GM20431 (cell line): ENCODE results near the gene OSBPL1A.

Experiments used
- in situ Hi-C: fragments of 300-500 bp; cut with MseI, MboI; formaldehyde crosslinking; loops from one replicate; pipeline ENCODE4 v1.15.0; 2020; ENCODE audit warnings: low sequenced_read_pairs; ENCODE audit not compliant: unreplicated experiment

Gene OSBPL1A

DNA sequence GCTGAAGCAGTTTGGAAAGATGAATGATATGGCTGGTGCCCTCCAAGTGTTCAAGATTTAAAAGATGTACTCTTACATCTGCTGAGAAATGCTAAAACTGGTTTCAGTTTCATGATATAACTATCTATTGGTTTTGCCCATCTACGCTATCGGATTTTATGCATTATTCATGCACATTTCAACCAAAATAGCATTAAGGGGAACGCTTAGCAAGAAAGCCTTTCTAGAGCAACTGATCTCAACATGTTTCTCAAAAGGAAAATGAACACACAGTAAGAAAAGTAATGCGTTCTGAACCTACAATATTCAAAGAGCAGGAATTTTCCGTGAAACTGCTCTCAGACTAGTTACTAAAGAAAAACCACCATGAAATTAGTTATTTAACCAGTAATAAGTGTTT lies 164.8 kb downstream of the OSBPL1A start:
- in situ Hi-C loops, result no loop called here

DNA sequence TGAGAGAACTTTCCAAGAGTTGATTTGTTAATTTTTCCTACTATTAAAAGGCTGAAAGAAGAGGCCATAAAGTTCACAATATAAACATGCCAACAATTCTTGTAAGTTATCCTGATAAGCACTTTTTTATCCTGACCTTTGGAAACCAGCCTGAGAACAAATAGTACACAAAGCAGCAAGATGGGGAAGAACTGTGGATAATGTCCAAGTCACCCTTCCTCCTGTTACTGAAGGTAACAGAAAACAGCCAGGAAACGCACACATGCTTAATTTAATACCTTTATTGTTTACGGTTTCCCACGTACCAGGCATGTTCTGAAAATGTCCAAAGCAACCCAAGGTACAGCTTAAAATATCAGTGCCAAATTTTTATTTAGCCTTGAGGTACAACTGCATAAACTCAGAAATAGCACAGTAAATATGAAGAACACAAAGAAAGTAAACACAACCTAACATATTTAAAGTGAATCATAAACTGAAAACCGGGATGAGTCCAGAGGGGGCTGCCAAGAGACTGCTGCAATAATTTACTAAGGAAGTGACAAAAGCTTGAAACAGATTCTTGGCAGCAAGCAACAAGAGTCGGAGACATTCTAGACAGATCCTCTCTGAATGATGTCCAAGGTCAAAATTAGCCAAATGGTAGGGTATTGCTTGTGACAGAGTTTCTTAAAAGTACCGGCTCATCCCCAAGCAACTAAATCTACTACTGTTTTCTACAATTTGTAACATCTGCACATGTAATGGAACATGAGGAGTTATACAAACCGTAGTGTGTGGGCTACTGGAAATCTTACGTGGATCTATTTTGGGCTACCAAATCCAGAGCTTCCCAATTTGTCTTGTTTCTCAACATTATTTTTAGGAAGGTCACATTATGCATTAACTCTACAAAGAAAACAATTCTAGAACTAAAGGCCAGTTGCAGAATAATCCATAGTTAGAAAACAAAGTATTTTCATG lies 165.6 kb downstream of the OSBPL1A start:
- in situ Hi-C loops, result no loop called here

DNA sequence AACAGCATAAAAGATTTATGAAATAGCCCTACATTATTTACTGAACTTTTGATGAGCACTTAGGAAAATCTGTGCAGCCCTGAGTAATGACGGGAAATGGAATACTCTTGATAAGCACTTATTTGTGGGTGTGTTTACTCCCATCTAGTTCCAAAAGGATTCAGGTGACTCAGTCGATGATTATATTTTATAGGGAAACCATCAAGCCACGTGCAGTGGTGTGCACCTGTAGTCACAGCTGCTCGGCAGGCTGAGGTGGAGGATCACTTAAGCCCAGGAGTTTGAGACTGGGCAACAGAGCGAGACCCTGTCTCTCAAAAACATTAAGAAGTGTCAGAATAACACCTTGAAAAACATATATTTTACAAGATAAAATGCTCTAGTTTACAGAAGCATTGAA lies 166.9 kb downstream of the OSBPL1A start:
- in situ Hi-C loops, result no loop called here

- in situ Hi-C loops, result no loop called here
These were observed 169.0 kb downstream of the OSBPL1A start for GRCh38 chr18:24228667-24229041.

- in situ Hi-C loops, result no loop called here
These were observed 169.5 kb downstream of the OSBPL1A start for GRCh38 chr18:24227977-24228666.

- in situ Hi-C loops, result no loop called here
These were observed 177.3 kb downstream of the OSBPL1A start for GRCh38 chr18:24220318-24220688.

GRCh38 chr18:24219561-24220317 lies 177.9 kb downstream of the OSBPL1A start:
- in situ Hi-C loops, result no loop called here

GRCh38 chr18:24214913-24215312 lies 182.7 kb downstream of the OSBPL1A start:
- in situ Hi-C loops, result no loop called here

DNA sequence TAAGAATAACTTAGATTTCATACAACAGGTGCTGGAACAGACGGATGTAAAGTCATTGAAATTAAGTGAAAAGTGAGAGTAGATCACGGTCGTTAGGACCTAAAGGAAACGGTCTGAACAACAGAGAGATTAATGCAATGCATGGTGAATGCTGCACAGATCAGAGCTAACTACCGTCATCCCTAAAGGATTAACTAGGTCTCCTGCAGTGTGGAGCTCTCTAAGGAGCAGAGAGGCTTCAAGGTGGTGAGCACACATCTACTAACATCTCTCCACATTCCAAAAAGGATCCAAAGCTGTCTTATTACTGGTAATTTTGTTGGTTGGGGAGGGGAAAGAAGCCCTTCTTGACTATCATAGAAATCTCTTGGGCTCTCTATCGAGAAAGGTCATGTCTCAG lies 183.5 kb downstream of the OSBPL1A start:
- in situ Hi-C loops, result no loop called here

GRCh38 chr18:24212939-24213338 lies 184.7 kb downstream of the OSBPL1A start:
- in situ Hi-C loops, result no loop called here

DNA sequence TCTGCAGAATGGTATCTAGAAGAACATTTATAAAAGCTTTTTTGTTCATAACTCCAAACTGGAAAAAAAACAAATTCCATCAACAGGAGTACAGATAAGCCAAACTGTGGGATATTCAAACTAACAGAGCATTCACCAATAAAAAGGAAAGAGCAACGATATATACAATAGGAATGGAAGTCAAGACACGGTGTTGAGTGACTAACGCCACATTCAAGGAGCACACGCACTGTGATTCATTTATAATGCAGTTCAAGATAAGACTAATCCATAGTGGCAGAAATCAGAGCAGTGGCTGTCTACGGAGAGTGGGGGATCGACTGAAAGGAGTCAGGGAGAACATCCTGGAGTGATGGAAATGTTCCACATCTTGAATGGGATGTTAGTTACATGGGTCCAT lies 188.1 kb downstream of the OSBPL1A start:
- in situ Hi-C loops, result no loop called here

- in situ Hi-C loops, result no loop called here
These were observed 189.2 kb downstream of the OSBPL1A start for GRCh38 chr18:24208270-24209035.

- in situ Hi-C loops, result no loop called here
These were observed 192.7 kb downstream of the OSBPL1A start for GRCh38 chr18:24204904-24205303.

DNA sequence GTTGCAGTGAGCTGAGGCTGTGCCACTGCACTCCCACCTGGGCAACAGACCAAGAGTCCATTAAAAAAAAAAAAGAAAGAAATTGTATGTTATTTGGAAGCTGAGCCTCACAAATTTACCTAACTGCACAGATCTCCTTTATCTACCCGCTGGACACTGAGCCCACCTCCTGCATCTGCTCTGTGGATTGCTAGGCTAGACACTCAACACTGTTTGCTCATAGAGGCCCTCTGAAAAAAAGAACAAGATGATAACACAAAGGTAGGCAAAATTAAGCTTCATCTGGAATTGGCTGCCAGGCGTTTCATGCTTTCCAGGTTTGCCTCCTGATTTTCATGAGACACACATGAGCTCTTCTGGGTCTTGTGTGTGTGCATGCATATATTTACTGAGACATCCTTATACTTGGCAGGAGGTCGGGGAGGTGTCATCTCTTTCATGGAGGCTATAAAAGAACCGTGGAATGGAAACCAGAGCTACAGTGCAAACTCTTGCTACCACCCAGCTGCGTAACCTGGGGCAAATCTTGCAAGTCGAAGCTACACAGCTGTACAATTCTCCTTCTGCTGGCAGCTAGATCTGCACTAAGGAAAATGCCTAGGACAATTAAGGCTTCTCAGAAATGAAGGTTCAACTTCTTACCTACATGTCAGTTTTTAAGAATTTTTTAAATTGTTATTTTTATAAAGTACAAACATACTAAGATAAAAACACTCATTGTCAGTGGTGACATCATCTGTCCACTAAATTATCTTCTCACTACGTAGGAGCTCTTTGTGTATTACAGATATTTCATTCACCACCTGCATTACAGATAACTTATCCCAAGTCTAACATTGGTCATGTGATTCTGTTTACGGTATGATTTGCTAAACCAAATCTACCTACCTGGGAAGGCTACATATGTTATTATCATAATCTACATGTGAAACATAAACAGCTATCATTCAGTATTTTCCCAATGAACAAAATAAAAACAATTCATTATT lies 195.6 kb downstream of the OSBPL1A start:
- in situ Hi-C loops, result no loop called here

GRCh38 chr18:24200494-24201290 lies 196.9 kb downstream of the OSBPL1A start:
- in situ Hi-C loops, result no loop called here

DNA sequence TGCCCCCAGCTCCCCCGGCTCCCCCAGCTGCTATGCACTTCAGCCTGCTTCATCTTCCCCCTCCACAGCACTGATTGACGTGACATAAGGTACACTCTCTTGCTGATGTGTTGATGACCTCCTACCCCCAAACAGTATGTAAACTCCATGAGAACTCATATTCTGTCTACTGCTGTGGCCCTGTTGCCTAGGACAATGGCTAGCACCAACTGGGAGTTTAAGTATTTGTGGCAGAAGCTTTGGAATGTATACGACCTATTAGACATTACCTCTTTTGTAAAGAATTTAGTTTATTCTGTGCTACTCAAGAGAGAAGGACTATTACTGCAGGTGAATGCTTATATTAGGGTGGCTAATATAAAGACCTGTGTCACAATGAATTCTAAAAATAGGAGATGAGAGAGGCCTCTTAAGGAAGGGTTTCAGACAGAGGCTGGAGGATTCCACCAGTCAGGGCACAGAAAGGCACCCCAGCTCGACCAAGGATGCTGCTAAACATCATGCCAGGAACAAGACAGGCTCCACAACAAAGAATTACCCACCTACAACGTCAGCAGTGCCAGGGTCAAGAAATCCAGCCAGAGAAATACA lies 198.2 kb downstream of the OSBPL1A start:
- in situ Hi-C loops, result no loop called here

DNA sequence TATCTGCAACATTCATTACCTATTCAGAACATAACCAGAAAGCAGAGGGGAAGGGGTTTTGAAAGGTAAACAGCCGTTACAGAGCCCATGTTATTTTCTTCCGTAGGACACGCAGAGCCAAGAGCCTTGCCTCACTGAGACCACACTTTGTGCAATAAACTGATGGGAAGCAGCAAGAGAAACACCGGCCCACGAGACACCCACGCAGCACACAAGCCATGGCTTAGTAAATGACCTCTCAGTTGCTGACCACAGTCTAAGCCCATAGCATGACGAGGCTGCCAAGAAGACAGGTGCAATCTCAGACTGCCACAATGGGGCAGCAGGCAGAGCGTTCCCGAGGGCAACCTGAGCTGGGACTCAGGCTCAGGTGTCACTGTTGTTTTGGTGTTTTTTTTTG lies 199.2 kb downstream of the OSBPL1A start:
- in situ Hi-C loops, result no loop called here

DNA sequence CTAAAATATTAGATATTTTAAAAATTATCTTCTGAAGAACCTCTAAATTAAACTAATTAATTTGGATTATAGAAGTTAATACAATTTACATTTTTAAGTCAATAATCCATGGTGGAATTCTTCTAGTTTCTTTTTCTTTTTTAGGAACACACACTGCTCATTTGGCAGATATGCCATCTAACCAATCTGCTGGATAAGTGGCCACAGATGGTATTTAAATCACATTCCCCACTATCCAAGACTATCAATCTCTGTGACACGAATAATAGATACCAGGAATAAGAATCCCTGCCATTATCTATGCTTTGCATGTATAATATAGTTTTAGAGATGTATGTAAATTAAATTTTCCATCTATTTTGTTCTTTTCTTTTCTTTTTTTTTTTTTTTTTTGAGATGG lies 200.2 kb downstream of the OSBPL1A start:
- in situ Hi-C loops, result no loop called here
